Glomerular visceral epithelial cell (primary cell): ENCODE data around the gene PUDP.
"Not testable (repeated sequence)": the region's sequence is repeated elsewhere in the genome, so short reads cannot be mapped to it uniquely, and the experiment has no call there.

Experiments
- DNase-seq: peaks from one replicate; pipeline ENCODE4 v3.0.0-alpha.2; 2016; ENCODE audit errors: extremely low spot score

PUDP gene

GRCh38 chrX:7043796-7044433, 104.0 kb downstream of the PUDP start:
- DNase-seq = not testable (repeated sequence)

GRCh38 chrX:7028246-7028645, 119.7 kb downstream of the PUDP start:
- no peak for DNase-seq

- DNase-seq = no peak
Measured at GRCh38 chrX:7027071-7027470, 120.9 kb downstream of the PUDP start.

GRCh38 chrX:7026365-7026764, 121.6 kb downstream of the PUDP start:
- not testable (repeated sequence) for DNase-seq

- DNase-seq = no peak
Measured at GRCh38 chrX:7025471-7025870, 122.5 kb downstream of the PUDP start.

GRCh38 chrX:7024850-7025249, 123.1 kb downstream of the PUDP start:
- DNase-seq = no peak

- DNase-seq = not testable (repeated sequence)
Measured at GRCh38 chrX:7022996-7023395, 125.0 kb downstream of the PUDP start.

- DNase-seq = no peak
Measured at GRCh38 chrX:7021991-7022390, 126.0 kb downstream of the PUDP start.

GRCh38 chrX:7019555-7019954, 128.4 kb downstream of the PUDP start:
- DNase-seq = no peak

- not testable (repeated sequence) for DNase-seq
Measured at GRCh38 chrX:7012262-7012834, 135.6 kb downstream of the PUDP start.

GRCh38 chrX:7010897-7011296, 137.1 kb downstream of the PUDP start:
- not testable (repeated sequence) for DNase-seq

GRCh38 chrX:7007328-7007727, 140.6 kb downstream of the PUDP start:
- not testable (repeated sequence) for DNase-seq
